A549 (cell line): ENCODE measurements around the gene LRRC9. TPM values are rescaled to one million over a fixed set of nuclear protein-coding genes. Genes with fewer than 3 reads are reported as not detected.

Experiments
- ATAC-seq, 2 experiments: fragments of 200-7000 bp in 1 of 2; fragments of >200 bp in 1 of 2; cut with Nextera tagmentation in 1 of 2; cut with Tn5 transposase in 1 of 2; 3 replicates each; pipeline versions ENCODE4 v1.8.0 to v1.9.1; 2018 to 2020; ENCODE audit warnings: mild to moderate bottlenecking in 1 of 2, moderate library complexity in 1 of 2
- CTCF ChIA-PET: fragments of 300-600 bp; sonication (Branson Sonifier 250); formaldehyde crosslinking; extraction: SDS; loops from one replicate; lab custom pipeline; 2021; ENCODE audit warnings: antibody characterized with exemption, inconsistent platforms; lab: Yijun Ruan, JAX
- POLR2A ChIA-PET: fragments of 350-600 bp; formaldehyde crosslinking; extraction: SDS; loops from one replicate; lab custom pipeline; 2021; ENCODE audit warnings: antibody characterized with exemption, inconsistent platforms; lab: Yijun Ruan, JAX
- DNase-seq, 2 experiments: peaks; one replicate each; pipeline versions ENCODE4 v3.0.0 to v3.0.0-alpha.2; 2011 to 2016; ENCODE audit warnings: low read depth in 1 of 2, low spot score in 1 of 2
- FAIRE-seq: peaks from 2 replicates; lab custom pipeline; 2011; peaks lifted over from hg19 to GRCh38; lab: Jason Lieb, UNC
- H3K27ac ChIP-seq, 2 experiments: fragments of >200 bp; sonication (Bioruptor Twin); formaldehyde crosslinking; 3 replicates each; pipeline ENCODE4 v1.5.1; 2016 to 2017
- H3K4me1 ChIP-seq: fragments of >200 bp; sonication (Bioruptor Twin); formaldehyde crosslinking; 3 replicates; pipeline ENCODE4 v1.6.1; 2016
- H3K4me2 ChIP-seq: fragments of >200 bp; sonication (Bioruptor Twin); formaldehyde crosslinking; 3 replicates; pipeline ENCODE4 v1.6.1; 2016
- H3K4me3 ChIP-seq: fragments of >200 bp; sonication (Bioruptor Twin); formaldehyde crosslinking; 3 replicates; pipeline ENCODE4 v1.5.1; 2016
- H3K9me3 ChIP-seq: fragments of >200 bp; sonication (Bioruptor Twin); formaldehyde crosslinking; 3 replicates; pipeline ENCODE4 v1.6.1; 2016
- CBX2 ChIP-seq: fragments of 200-600 bp; sonication (generic); IDR thresholded peaks from 2 replicates; pipeline ENCODE4 v1.6.1; 2016; ENCODE audit warnings: low read depth, mild to moderate bottlenecking, borderline replicate concordance
- CHD2 ChIP-seq: fragments of 150-350 bp; IDR thresholded peaks from 2 replicates; pipeline ENCODE4 v1.6.1; 2014; ENCODE audit warnings: low read length; ENCODE audit not compliant: partially characterized antibody
- CHD4 ChIP-seq: fragments of 200-600 bp; sonication (generic); IDR thresholded peaks from 2 replicates; pipeline ENCODE4 v1.6.1; 2016; ENCODE audit warnings: antibody characterized with exemption, mild to moderate bottlenecking, borderline replicate concordance
- HDAC2 ChIP-seq: fragments of 200-600 bp; sonication (generic); IDR thresholded peaks from 2 replicates; pipeline ENCODE4 v1.6.1; 2016
- HES2 ChIP-seq: fragments of >200 bp; sonication (Bioruptor Twin); formaldehyde crosslinking; IDR thresholded peaks from 2 replicates; pipeline ENCODE4 v1.6.1; 2016
- HOXA7 ChIP-seq: fragments of 250-450 bp; sonication (Bioruptor Pico); IDR thresholded peaks from 2 replicates; pipeline ENCODE4 v1.5.0; 2020; ENCODE audit warnings: mild to moderate bottlenecking, moderate library complexity
- MAFK ChIP-seq: fragments of 450-650 bp; IDR thresholded peaks from 2 replicates; pipeline ENCODE4 v1.6.1; 2014; ENCODE audit not compliant: partially characterized antibody
- MAX ChIP-seq: IDR thresholded peaks from 2 replicates; pipeline ENCODE4 v1.6.1; 2012
- MAZ ChIP-seq: fragments of 150-350 bp; IDR thresholded peaks from 2 replicates; pipeline ENCODE4 v1.6.1; 2014; ENCODE audit warnings: antibody characterized with exemption, low read depth, low read length, borderline replicate concordance
- NFE2L2 ChIP-seq: fragments of 150-350 bp; conservative IDR thresholded peaks from 2 replicates; pipeline ENCODE4 v1.6.1; 2014; ENCODE audit warnings: low read length
- PHF8 ChIP-seq: fragments of 200-600 bp; sonication (generic); IDR thresholded peaks from 2 replicates; pipeline ENCODE4 v1.6.1; 2016; ENCODE audit warnings: low read depth, mild to moderate bottlenecking, antibody characterized with exemption, moderate library complexity, borderline replicate concordance
- RAD21 ChIP-seq, 2 experiments: fragments of >200 bp in 1 of 2; sonication (Bioruptor Twin) in 1 of 2; formaldehyde crosslinking in 1 of 2; IDR thresholded peaks in 1 of 2; conservative IDR thresholded peaks in 1 of 2; 2 replicates in 1 of 2; 3 replicates in 1 of 2; pipeline ENCODE4 v1.6.1; 2012 to 2018; ENCODE audit warnings: inconsistent platforms in 1 of 2
- RNF2 ChIP-seq: fragments of 200-600 bp; sonication (generic); IDR thresholded peaks from 2 replicates; pipeline ENCODE4 v1.6.1; 2016; ENCODE audit warnings: low read depth, mild to moderate bottlenecking, antibody characterized with exemption, moderate library complexity, borderline replicate concordance
- SMC3 ChIP-seq: fragments of >200 bp; sonication (Bioruptor Twin); formaldehyde crosslinking; IDR thresholded peaks from 3 replicates; pipeline ENCODE4 v1.6.1; 2018; ENCODE audit warnings: inconsistent platforms
- ZC3H11A ChIP-seq: fragments of 450-650 bp; IDR thresholded peaks from 2 replicates; pipeline ENCODE4 v1.6.1; 2014; ENCODE audit warnings: antibody characterized with exemption, mild to moderate bottlenecking
- ZNF302 ChIP-seq: fragments of 250-450 bp; sonication (Bioruptor Pico); IDR thresholded peaks from 2 replicates; pipeline ENCODE4 v1.9.0; 2021; ENCODE audit warnings: inconsistent platforms, mild to moderate bottlenecking, moderate library complexity
- WGBS: methylation state at CpG from one replicate; pipeline ENCODE4 v1.1.6; 2017; ENCODE audit errors: missing lambda C conversion rate; 5-methylcytosine and 5-hydroxymethylcytosine counted together
- polyA plus RNA-seq, 4 experiments: library from polyadenylated mRNA; depleted of rRNA in 3 of 4; stranded (reverse); fragments of >200 nt; fragmentation: RNase III in 1 of 4; extraction: RNeasy Plus Mini Kit Qiagen cat#74134 plus additional on column Dnase treatment in 1 of 4; gene quantifications; 2 replicates in 3 of 4; 3 replicates in 1 of 4; pipeline ENCODE4 v1.2.3, GENCODE V29; 2011 to 2017
- TF ChIP-seq, protein P1 (sequence below): fragments of >200 bp; sonication (Bioruptor Twin); formaldehyde crosslinking; IDR thresholded peaks from 3 replicates; pipeline ENCODE4 v1.5.1; 2016
- TF ChIP-seq, protein P2 (sequence below): IDR thresholded peaks from 2 replicates; pipeline ENCODE4 v1.6.1; 2012

LRRC9 gene
- polyA plus RNA-seq, 2 of the 4 experiments (the other 2 are of a cell fraction): not detected

- ChIA-PET CTCF (interaction anchor here (1.1 to 1.2 kb wide), 2 partner anchors 11 to 13 kb away, joined by 3 read pairs; no protein-coding TSS in a partner anchor), POLR2A (no interaction called here)
- no peak overlapping the region for H3K4me2 ChIP-seq
- 0% methylated on average over 1 of the region's 1 CpG for WGBS
- ATAC-seq (no peak), DNase-seq (no peak), FAIRE-seq (no peak)
- no peak overlapping the region for H3K4me3 ChIP-seq
- H3K27ac ChIP-seq: no peak overlapping the region
- H3K9me3 ChIP-seq: no peaks in the 10 kb centered on the region
- H3K4me1 ChIP-seq: no peaks in the 10 kb centered on the region
- TF ChIP-seq CHD2: no peak
- TF ChIP-seq HES2: no peak
- TF ChIP-seq CBX2: no peak
- no peak for TF ChIP-seq RNF2
- 0 out of 2 replicates have a peak, but pooled peaks have one; percentile 21 for TF ChIP-seq NFE2L2
- no peak for TF ChIP-seq CHD4
- no peak for TF ChIP-seq RAD21 (conservative IDR thresholded peaks at IDR 0.05 in 1 of 2, IDR thresholded peaks at IDR 0.05 in 1 of 2)
- peak; percentile 72 for TF ChIP-seq MAFK
Measured at GRCh38 chr14:59895721-59896120, 24.2 kb upstream of the LRRC9 start.

DNA sequence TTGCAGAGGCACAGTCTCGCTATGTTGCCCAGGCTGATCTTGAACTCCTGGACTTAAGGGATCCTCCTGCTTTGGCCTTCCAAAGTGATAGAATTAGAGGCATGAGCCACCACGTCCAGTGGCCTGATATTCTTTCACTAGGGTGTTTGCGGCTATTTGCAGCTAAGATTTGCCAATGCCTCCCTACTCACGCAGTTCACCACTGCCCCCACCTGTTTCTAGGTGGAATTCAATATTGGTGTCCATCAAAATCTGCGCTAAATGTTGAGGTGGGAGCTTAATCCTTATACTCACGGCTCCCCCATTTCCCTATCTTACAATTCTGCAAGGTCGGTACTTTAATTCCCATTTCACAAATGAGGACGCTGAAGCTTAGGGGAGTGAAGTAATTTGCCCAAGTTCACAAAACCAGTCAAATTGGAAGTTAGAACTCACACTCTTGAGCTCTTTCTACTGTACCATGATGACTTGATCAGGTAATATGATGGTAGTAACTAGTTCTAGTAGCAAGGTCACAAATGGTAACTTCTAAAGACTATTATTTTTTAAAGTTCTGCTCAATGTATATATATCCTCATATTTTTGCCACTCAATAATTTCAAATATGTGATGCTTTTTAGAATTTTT is 22.1 kb upstream of the LRRC9 start:
- POLR2A ChIA-PET: no interaction called here
- Histone ChIP-seq H3K9me3 (peaks cover 4% of the 10 kb centered on the region; the same call in 2 of the 3 replicates), H3K4me2 (no peak overlapping the region), H3K4me3 (no peak overlapping the region), H3K27ac (no peak overlapping the region), H3K4me1 (no peaks in the 10 kb centered on the region)
- TF ChIP-seq PHF8 (no peak), RAD21 (conservative IDR thresholded peaks at IDR 0.05 in 1 of 2, IDR thresholded peaks at IDR 0.05 in 1 of 2) (peak; percentile 51 to 68; a peak in 4 of 5 replicates), SMC3 (0 out of 3 replicates have a peak, but pooled peaks have one; percentile 23), MAFK (peak; percentile 49)
- TF ChIP-seq, protein P1, sequence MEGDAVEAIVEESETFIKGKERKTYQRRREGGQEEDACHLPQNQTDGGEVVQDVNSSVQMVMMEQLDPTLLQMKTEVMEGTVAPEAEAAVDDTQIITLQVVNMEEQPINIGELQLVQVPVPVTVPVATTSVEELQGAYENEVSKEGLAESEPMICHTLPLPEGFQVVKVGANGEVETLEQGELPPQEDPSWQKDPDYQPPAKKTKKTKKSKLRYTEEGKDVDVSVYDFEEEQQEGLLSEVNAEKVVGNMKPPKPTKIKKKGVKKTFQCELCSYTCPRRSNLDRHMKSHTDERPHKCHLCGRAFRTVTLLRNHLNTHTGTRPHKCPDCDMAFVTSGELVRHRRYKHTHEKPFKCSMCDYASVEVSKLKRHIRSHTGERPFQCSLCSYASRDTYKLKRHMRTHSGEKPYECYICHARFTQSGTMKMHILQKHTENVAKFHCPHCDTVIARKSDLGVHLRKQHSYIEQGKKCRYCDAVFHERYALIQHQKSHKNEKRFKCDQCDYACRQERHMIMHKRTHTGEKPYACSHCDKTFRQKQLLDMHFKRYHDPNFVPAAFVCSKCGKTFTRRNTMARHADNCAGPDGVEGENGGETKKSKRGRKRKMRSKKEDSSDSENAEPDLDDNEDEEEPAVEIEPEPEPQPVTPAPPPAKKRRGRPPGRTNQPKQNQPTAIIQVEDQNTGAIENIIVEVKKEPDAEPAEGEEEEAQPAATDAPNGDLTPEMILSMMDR: peak; percentile 35; the same call in 2 of the 3 replicates
- CTCF ChIA-PET: interaction anchor here (0.7 to 2.9 kb wide), 13 partner anchors 8 to 770 kb away, joined by 3 to 11 read pairs (median 3); no protein-coding TSS in a partner anchor
- DNase-seq (peak; percentile 13 to 40), FAIRE-seq (no peak), ATAC-seq (peak; percentile 47 to 86; a peak in 4 of 6 replicates)
- WGBS: 10% methylated on average over 8 of the region's 8 CpGs

DNA sequence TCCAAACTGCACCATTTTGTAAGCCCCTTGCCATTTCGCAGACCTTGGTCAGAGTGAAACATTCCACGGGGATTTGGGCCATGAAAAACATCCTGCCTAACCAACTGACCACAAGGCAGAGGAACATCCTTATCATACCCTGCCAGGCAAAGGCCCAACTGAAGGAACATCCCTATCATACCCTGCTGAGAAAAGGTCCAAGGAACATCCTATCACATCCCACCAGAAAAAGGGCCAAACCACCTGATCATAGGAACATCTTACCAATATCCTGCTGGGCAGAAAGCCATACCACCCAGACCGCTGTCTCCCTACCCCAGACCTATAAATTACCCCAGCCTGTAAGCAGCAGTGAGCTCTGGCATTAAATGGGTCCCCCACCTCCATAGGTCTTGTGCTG is 19.4 kb upstream of the LRRC9 start:
- 2% methylated on average over 3 of the region's 3 CpGs for WGBS
- Histone ChIP-seq H3K4me2 (no peak overlapping the region), H3K9me3 (peaks cover 4% of the 10 kb centered on the region; the same call in 2 of the 3 replicates), H3K4me1 (no peaks in the 10 kb centered on the region), H3K4me3 (no peak overlapping the region), H3K27ac (no peak overlapping the region)
- ATAC-seq: no peak
- FAIRE-seq: no peak
- ChIA-PET POLR2A (no interaction called here), CTCF (interaction anchor here (1.1 kb wide), 1 partner anchor 268 kb away, joined by 4 read pairs; no protein-coding TSS in a partner anchor)
- TF ChIP-seq, protein P2, sequence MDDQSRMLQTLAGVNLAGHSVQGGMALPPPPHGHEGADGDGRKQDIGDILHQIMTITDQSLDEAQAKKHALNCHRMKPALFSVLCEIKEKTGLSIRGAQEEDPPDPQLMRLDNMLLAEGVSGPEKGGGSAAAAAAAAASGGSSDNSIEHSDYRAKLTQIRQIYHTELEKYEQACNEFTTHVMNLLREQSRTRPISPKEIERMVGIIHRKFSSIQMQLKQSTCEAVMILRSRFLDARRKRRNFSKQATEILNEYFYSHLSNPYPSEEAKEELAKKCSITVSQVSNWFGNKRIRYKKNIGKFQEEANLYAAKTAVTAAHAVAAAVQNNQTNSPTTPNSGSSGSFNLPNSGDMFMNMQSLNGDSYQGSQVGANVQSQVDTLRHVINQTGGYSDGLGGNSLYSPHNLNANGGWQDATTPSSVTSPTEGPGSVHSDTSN: no peak
- no peak for DNase-seq

DNA sequence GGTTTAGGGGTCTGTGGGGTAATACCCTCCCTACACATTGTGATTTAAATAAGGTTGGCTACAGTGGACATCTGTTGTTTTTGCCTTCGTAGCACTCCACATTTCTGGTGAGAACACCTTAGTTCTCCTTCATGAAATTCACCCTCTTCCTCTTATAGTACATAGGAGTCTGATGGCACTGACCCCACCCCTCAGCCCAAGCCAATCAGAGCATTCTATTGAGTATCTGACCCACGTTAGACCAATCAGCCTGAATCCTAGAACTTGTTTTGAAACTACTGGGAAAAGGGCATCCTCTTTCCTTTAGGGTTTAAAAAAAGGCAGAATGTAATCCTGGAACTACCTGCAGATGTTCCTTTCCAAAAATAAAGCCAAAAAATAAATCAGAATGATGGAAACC is 15.8 kb upstream of the LRRC9 start:
- ATAC-seq (no peak), FAIRE-seq (no peak)
- H3K4me2 ChIP-seq: no peak overlapping the region
- no peaks in the 10 kb centered on the region for H3K4me1 ChIP-seq
- POLR2A ChIA-PET: no interaction called here
- 2% methylated on average over 2 of the region's 2 CpGs for WGBS
- TF ChIP-seq ZNF302: no peak
- no peak for TF ChIP-seq HDAC2
- TF ChIP-seq ZC3H11A: no peak
- no peak for TF ChIP-seq RNF2
- no peak for TF ChIP-seq RAD21 (conservative IDR thresholded peaks at IDR 0.05 in 1 of 2, IDR thresholded peaks at IDR 0.05 in 1 of 2)
- no peak for TF ChIP-seq MAZ
- TF ChIP-seq HOXA7 (CRISPR knock-in tag): no peak
- no peak for TF ChIP-seq MAX
- TF ChIP-seq, all 56 proteins: peak for 0
- H3K27ac ChIP-seq: no peak overlapping the region
- no peak for DNase-seq
- H3K4me3 ChIP-seq: no peak overlapping the region
- CTCF ChIA-PET: interaction anchor here (2.6 kb wide), 1 partner anchor 14 kb away, joined by 6 read pairs; no protein-coding TSS in a partner anchor
- H3K9me3 ChIP-seq: peaks cover 4% of the 10 kb centered on the region; the same call in 2 of the 3 replicates
